RWPE2 (cell line): ENCODE data around the gene NEDD4L.
"Not testable (repeated sequence)": the region's sequence is repeated elsewhere in the genome, so short reads cannot be mapped to it uniquely, and the experiment has no call there.

ENCODE experiments used
- ATAC-seq: fragments of 200-7000 bp; cut with Tn5 transposase; 3 replicates; pipeline ENCODE4 v1.9.1; 2021; ENCODE audit warnings: low read depth
- DNase-seq: peaks from one replicate; pipeline ENCODE4 v3.0.0-alpha.2; 2020; ENCODE audit warnings: low spot score
- H3K27ac ChIP-seq: fragments of 450-650 bp; 2 replicates; pipeline ENCODE4 v1.5.1; 2017; ENCODE audit warnings: mild to moderate bottlenecking; ENCODE audit not compliant: poor library complexity, severe bottlenecking
- H3K27me3 ChIP-seq: fragments of 250-450 bp; sonication (Bioruptor Pico); 2 replicates; pipeline ENCODE4 v1.5.1; 2021; ENCODE audit warnings: mild to moderate bottlenecking, moderate library complexity; ENCODE audit not compliant: insufficient read depth, poor library complexity, severe bottlenecking
- H3K36me3 ChIP-seq: fragments of 250-450 bp; sonication (Bioruptor Pico); 2 replicates; pipeline ENCODE4 v1.5.1; 2020; ENCODE audit warnings: low read depth, mild to moderate bottlenecking, moderate library complexity
- H3K4me1 ChIP-seq: fragments of 250-450 bp; sonication (Bioruptor Pico); 2 replicates; pipeline ENCODE4 v1.5.1; 2021; ENCODE audit warnings: mild to moderate bottlenecking, moderate library complexity; ENCODE audit not compliant: insufficient read depth, poor library complexity, severe bottlenecking
- H3K4me3 ChIP-seq: fragments of 250-450 bp; sonication (Bioruptor Pico); 2 replicates; pipeline ENCODE4 v1.5.1; 2021; ENCODE audit warnings: mild to moderate bottlenecking, moderate library complexity; ENCODE audit not compliant: severe bottlenecking
- H3K9me3 ChIP-seq: fragments of 250-450 bp; sonication (Bioruptor Pico); 2 replicates; pipeline ENCODE4 v1.5.1; 2021; ENCODE audit warnings: mild to moderate bottlenecking, moderate library complexity; ENCODE audit not compliant: severe bottlenecking
- CTCF ChIP-seq: fragments of 450-650 bp; IDR thresholded peaks from one replicate; pipeline ENCODE4 v1.5.1; 2017; ENCODE audit warnings: mild to moderate bottlenecking, moderate library complexity; ENCODE audit not compliant: poor library complexity, severe bottlenecking

The NEDD4L gene

GRCh38 chr18:58049000-58049688 is 5.1 kb downstream of the NEDD4L start:
- Histone ChIP-seq H3K4me3 (no peak overlapping the region), H3K4me1 (peaks cover 13% of the 10 kb centered on the region), H3K9me3 (no peaks in the 10 kb centered on the region), H3K27ac (no peak overlapping the region), H3K36me3 (no peaks in the 10 kb centered on the region), H3K27me3 (no peaks in the 10 kb centered on the region)
- ATAC-seq (no peak), DNase-seq (no peak)
- no peak for TF ChIP-seq CTCF

DNA sequence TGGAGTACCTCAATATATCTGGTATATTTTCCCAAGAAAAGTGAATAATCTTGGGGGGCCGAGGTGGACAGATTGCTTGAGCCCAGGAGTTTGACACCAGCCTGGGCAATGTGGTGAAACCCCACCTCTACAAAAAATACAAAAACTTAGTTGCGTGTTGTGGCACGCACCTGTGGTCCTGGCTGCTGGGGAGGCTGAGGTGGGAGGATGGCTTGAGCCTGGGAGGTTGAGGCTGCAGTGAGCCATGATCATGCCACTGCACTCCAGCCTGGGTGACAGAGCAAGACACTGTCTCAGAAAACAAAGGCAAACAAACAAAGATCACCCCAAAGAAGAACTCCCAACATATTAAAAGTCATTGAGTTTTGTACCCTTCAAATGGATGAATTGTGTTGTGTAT is 6.9 kb downstream of the NEDD4L start:
- H3K27ac ChIP-seq, H3K9me3 ChIP-seq, H3K27me3 ChIP-seq, DNase-seq, H3K4me3 ChIP-seq, H3K36me3 ChIP-seq, ATAC-seq: not testable (repeated sequence)
- peaks cover 20% of the 10 kb centered on the region for H3K4me1 ChIP-seq

DNA sequence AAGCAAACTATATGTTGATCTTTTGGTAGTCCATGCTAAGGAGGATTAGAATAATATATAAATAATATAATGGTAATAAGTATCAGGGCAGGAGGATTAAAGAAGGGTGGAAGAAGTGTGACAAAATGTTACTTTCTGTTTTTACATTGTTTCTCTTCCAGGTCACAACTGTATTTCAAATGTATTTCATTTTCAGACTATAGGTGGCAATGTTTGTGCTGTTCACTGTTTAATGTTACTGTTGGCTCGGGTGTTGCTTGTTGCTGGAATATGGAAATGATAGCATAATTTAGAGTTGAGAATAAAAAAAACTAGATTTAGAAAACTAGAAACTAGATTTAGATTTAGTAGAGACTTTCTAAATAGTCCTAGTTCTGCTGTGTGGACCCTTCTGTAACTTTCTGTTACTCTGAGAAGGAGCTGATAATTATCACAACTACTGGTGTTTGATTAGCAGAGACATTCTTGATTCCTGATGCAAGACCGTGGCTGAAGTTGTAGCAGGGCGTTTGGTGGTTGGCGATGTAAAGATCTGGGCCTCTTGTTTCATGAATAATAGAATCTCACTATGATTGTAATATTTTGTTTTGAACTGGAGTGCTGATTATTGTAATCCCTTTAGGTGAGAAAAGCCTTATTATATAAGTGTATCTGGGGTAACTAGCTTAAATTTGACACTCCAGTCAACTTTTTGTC is 7.9 kb downstream of the NEDD4L start:
- DNase-seq (no peak), ATAC-seq (no peak)
- H3K36me3 ChIP-seq = no peaks in the 10 kb centered on the region
- H3K27me3 ChIP-seq = no peaks in the 10 kb centered on the region
- no peak overlapping the region for H3K4me3 ChIP-seq
- no peak overlapping the region for H3K27ac ChIP-seq
- no peaks in the 10 kb centered on the region for H3K9me3 ChIP-seq
- peaks cover 15% of the 10 kb centered on the region for H3K4me1 ChIP-seq
- TF ChIP-seq CTCF = peak; percentile 59

- H3K4me1 ChIP-seq = peaks cover 15% of the 10 kb centered on the region
Measured at GRCh38 chr18:58052960-58053359, 8.9 kb downstream of the NEDD4L start.

More at GRCh38 chr18:58052960-58053359, 8.9 kb downstream of the NEDD4L start:
- Histone ChIP-seq H3K9me3 (no peaks in the 10 kb centered on the region), H3K36me3 (no peaks in the 10 kb centered on the region), H3K4me3 (no peak overlapping the region), H3K27ac (no peak overlapping the region), H3K27me3 (no peaks in the 10 kb centered on the region)
- DNase-seq = no peak
- TF ChIP-seq CTCF = no peak
- ATAC-seq = no peak
